DOHH2 (cell line): Measurements from ENCODE around the gene SLC17A5.

Experiments used
- H3F3A ChIP-seq: fragments of 200-600 bp; sonication (generic), shearing (Covaris generic); 2 replicates; pipeline ENCODE4 v1.6.0; 2016; ENCODE audit warnings: antibody characterized with exemption, mild to moderate bottlenecking; ENCODE audit not compliant: control insufficient read depth, insufficient read depth
- H3K27ac ChIP-seq: fragments of 200-600 bp; sonication (generic); 2 replicates; pipeline ENCODE4 v1.5.1; 2014; ENCODE audit warnings: low read depth, mild to moderate bottlenecking, low read length, moderate library complexity
- H3K27me3 ChIP-seq: fragments of 200-600 bp; sonication (generic); 2 replicates; pipeline ENCODE4 v1.6.1; 2014; ENCODE audit warnings: mild to moderate bottlenecking, low read length, mixed read lengths; ENCODE audit not compliant: control insufficient read depth
- H3K36me3 ChIP-seq: fragments of 200-600 bp; sonication (generic); 2 replicates; pipeline ENCODE4 v1.6.1; 2014; ENCODE audit warnings: mild to moderate bottlenecking, low read length, moderate library complexity, mixed read lengths; ENCODE audit not compliant: control insufficient read depth
- H3K4me1 ChIP-seq: fragments of 200-600 bp; sonication (generic); 2 replicates; pipeline ENCODE4 v1.6.1; 2014; ENCODE audit warnings: mild to moderate bottlenecking, low read length, mixed read lengths; ENCODE audit not compliant: control insufficient read depth
- H3K4me2 ChIP-seq: fragments of 200-600 bp; sonication (generic); 2 replicates; pipeline ENCODE4 v1.6.0; 2014; ENCODE audit warnings: mild to moderate bottlenecking, low read length, moderate library complexity
- H3K4me3 ChIP-seq: fragments of 200-600 bp; sonication (generic); 2 replicates; pipeline ENCODE4 v1.5.1; 2014; ENCODE audit warnings: mild to moderate bottlenecking, low read length, mixed read lengths
- H3K79me2 ChIP-seq: fragments of 200-600 bp; sonication (generic); 2 replicates; pipeline ENCODE4 v1.6.1; 2014; ENCODE audit warnings: mild to moderate bottlenecking, low read length, mixed read lengths; ENCODE audit not compliant: control insufficient read depth
- H3K9me2 ChIP-seq: fragments of 200-600 bp; sonication (generic); replicated peaks from 2 replicates; pipeline ENCODE4 v1.6.1; 2014; ENCODE audit warnings: mild to moderate bottlenecking, low read length, mixed read lengths; ENCODE audit not compliant: control insufficient read depth
- H3K9me3 ChIP-seq: fragments of 200-600 bp; sonication (generic); 2 replicates; pipeline ENCODE4 v1.6.1; 2014; ENCODE audit warnings: antibody characterized with exemption, low read length, mixed read lengths; ENCODE audit not compliant: control insufficient read depth, insufficient read depth
- H4K20me1 ChIP-seq: fragments of 200-600 bp; sonication (generic); 2 replicates; pipeline ENCODE4 v1.6.0; 2014; ENCODE audit warnings: low read depth, mild to moderate bottlenecking, antibody characterized with exemption, low read length, moderate library complexity; ENCODE audit not compliant: control insufficient read depth, insufficient read depth
- EZH2phosphoT487 ChIP-seq: fragments of 200-600 bp; sonication (generic); IDR thresholded peaks from 2 replicates; pipeline ENCODE4 v1.6.1; 2017; ENCODE audit warnings: borderline replicate concordance, mild to moderate bottlenecking, antibody characterized with exemption, low read length, moderate library complexity, mixed read lengths
- TF ChIP-seq, protein P1 (sequence below): fragments of 200-600 bp; sonication (generic); IDR thresholded peaks from one replicate; pipeline ENCODE4 v1.5.1; 2014; ENCODE audit warnings: antibody characterized with exemption, mild to moderate bottlenecking, low read depth, low read length; ENCODE audit not compliant: poor library complexity, severe bottlenecking

Gene SLC17A5

DNA sequence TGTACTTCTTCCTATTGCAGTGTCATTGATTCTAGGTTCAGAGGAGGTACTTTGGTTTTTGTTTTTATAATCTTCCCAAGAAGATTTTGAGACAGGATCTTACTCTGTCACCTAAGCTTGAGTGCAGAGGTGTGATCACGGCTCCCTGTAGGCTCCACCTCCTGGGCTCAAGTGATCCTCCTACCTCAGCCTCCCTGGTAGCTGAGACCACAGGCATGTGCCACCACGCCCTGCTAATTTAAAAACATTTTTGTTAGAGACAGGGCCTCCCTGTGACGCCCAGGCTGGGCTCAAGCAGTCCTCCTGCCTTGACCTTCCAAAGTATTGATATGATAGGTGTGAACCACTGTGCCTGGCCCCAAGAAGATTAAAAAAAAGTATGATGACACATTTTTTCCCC lies 3.4 kb upstream of the SLC17A5 start:
- Histone ChIP-seq H3K4me2 (no peak overlapping the region), H3K9me2 (no peaks in the 10 kb centered on the region), H3K27me3 (no peaks in the 10 kb centered on the region), H3K4me1 (peaks cover 16% of the 10 kb centered on the region), H3F3A (peaks cover 6% of the 10 kb centered on the region), H3K27ac (no peak overlapping the region), H3K4me3 (no peak overlapping the region), H3K79me2 (peaks cover 11% of the 10 kb centered on the region), H3K36me3 (no peaks in the 10 kb centered on the region), H3K9me3 (no peaks in the 10 kb centered on the region), H4K20me1 (no peaks in the 10 kb centered on the region)
- no peak for TF ChIP-seq EZH2phosphoT487
- TF ChIP-seq, protein P1, sequence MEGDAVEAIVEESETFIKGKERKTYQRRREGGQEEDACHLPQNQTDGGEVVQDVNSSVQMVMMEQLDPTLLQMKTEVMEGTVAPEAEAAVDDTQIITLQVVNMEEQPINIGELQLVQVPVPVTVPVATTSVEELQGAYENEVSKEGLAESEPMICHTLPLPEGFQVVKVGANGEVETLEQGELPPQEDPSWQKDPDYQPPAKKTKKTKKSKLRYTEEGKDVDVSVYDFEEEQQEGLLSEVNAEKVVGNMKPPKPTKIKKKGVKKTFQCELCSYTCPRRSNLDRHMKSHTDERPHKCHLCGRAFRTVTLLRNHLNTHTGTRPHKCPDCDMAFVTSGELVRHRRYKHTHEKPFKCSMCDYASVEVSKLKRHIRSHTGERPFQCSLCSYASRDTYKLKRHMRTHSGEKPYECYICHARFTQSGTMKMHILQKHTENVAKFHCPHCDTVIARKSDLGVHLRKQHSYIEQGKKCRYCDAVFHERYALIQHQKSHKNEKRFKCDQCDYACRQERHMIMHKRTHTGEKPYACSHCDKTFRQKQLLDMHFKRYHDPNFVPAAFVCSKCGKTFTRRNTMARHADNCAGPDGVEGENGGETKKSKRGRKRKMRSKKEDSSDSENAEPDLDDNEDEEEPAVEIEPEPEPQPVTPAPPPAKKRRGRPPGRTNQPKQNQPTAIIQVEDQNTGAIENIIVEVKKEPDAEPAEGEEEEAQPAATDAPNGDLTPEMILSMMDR: no peak

DNA sequence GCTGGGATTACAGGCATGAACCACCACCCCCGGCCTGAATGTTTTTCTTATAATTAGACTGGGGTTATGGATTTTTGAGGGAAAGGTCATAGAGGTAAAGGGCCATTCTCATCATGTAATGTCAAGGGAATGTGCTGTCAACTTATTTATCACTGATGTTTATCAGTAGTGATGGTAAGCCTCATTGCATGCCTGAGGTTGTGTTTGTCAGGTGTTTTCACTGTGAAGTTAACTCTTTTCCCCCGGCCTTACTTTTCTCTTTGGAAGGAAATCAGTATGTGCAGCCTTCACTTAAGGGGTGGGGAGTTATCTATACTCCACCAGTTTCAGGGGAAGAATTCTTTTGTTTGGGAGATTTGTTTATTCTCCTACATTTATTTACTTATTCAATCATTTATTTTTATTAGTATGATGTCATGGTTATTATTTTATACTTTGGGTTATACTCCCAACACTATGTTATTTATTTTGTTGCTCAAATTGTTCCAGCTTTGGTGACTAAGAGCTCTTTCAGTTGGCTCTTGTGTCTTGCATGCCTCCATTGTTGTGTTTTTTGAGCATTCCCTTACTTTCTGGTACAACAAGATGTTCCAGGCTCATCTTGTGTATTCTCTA lies 2.8 kb upstream of the SLC17A5 start:
- Histone ChIP-seq H3F3A (peaks cover 6% of the 10 kb centered on the region), H4K20me1 (no peaks in the 10 kb centered on the region), H3K4me3 (no peak overlapping the region), H3K9me2 (no peaks in the 10 kb centered on the region), H3K4me1 (peaks cover 20% of the 10 kb centered on the region), H3K79me2 (peaks cover 15% of the 10 kb centered on the region), H3K4me2 (no peak overlapping the region), H3K36me3 (no peaks in the 10 kb centered on the region), H3K27ac (no peak overlapping the region), H3K27me3 (no peaks in the 10 kb centered on the region), H3K9me3 (no peaks in the 10 kb centered on the region)
- TF ChIP-seq, protein P1: no peak
- no peak for TF ChIP-seq EZH2phosphoT487

DNA sequence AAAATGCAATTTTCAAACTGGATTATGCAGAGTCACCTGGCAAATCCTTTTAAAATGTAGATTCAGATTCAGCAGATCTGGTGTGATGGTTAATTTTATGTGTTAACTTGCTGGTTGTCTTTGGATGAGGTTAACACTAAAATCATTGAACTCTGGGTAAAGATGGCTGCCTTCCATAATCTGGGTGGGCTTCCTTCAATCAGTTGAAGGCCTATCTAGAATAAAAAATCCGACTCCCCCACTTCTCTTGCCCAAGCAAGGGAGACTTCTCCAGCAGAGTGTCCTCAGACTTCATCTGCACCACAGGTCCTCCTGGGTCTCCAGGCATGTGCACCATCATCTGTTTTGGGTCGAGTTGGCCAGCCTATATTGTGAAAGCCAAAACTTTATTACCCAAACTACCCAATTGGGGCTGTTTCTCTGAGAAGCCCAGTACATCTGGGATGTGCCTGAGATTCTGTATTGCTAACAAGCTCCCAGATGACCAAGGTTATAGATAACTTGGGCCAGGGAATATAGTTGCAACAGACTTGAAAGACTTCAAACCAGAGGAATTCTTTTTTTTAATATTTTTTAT lies 1.6 kb upstream of the SLC17A5 start:
- H3K4me1 ChIP-seq: peaks cover 20% of the 10 kb centered on the region
- no peaks in the 10 kb centered on the region for H3K27me3 ChIP-seq
- H3K27ac ChIP-seq: no peak overlapping the region
- no peaks in the 10 kb centered on the region for H3K9me3 ChIP-seq
- H3K9me2 ChIP-seq: no peaks in the 10 kb centered on the region
- H3K4me3 ChIP-seq: peak overlapping the region; percentile 97
- no peaks in the 10 kb centered on the region for H4K20me1 ChIP-seq
- TF ChIP-seq, protein P1: no peak
- TF ChIP-seq EZH2phosphoT487: no peak
- peaks cover 8% of the 10 kb centered on the region for H3F3A ChIP-seq
- H3K79me2 ChIP-seq: peaks cover 15% of the 10 kb centered on the region
- H3K36me3 ChIP-seq: no peaks in the 10 kb centered on the region
- peak overlapping the region; percentile 94 for H3K4me2 ChIP-seq
